Lower leg skin (tissue), 3 donors: Measurements from ENCODE around the gene KRTAP10-4.

ENCODE experiments used
- POLR2A ChIP-seq, 2 donors: fragments of 450-650 bp; IDR thresholded peaks; one replicate each; pipeline ENCODE4 v1.6.1; 2016 to 2017; ENCODE audit warnings: antibody characterized with exemption in 2 of 2, mild to moderate bottlenecking in 1 of 2, moderate library complexity in 1 of 2
- TF ChIP-seq, protein P1 (sequence below), 3 donors: fragments of 450-650 bp; IDR thresholded peaks; one replicate each; pipeline ENCODE4 v1.5.1; 2016; ENCODE audit warnings: antibody characterized with exemption in 3 of 3, mild to moderate bottlenecking in 3 of 3, moderate library complexity in 2 of 3

DNA sequence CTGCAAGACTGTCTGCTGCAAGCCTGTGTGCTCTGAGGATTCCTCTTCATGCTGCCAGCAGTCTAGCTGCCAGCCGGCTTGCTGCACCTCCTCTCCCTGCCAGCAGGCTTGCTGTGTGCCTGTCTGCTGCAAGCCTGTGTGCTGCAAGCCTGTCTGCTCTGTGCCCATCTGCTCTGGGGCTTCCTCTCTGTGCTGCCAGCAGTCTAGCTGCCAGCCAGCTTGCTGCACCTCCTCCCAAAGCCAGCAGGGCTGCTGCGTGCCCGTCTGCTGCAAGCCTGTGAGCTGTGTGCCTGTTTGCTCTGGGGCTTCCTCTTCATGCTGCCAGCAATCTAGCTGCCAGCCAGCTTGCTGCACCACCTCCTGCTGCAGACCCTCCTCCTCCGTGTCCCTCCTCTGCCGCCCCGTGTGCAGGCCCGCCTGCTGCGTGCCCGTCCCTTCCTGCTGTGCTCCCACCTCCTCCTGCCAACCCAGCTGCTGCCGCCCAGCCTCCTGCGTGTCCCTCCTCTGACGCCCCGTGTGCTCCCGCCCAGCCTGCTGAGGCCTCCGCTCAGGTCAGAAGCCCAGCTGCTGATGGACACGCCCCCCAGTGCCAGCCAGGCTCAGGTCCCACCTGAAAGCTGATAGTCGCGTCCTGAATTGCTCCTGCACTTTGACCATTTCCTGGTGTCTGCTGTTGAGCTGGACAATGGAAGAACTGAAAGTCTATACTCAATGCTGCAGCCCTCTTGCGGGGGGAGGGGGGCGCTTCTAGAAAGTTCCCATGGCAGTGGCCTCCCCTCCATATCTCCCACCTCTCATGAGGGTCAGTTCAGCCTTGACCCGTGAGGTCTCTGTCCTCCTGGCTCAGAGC lies 1.2 kb downstream of the KRTAP10-4 start:
- TF ChIP-seq, protein P1, sequence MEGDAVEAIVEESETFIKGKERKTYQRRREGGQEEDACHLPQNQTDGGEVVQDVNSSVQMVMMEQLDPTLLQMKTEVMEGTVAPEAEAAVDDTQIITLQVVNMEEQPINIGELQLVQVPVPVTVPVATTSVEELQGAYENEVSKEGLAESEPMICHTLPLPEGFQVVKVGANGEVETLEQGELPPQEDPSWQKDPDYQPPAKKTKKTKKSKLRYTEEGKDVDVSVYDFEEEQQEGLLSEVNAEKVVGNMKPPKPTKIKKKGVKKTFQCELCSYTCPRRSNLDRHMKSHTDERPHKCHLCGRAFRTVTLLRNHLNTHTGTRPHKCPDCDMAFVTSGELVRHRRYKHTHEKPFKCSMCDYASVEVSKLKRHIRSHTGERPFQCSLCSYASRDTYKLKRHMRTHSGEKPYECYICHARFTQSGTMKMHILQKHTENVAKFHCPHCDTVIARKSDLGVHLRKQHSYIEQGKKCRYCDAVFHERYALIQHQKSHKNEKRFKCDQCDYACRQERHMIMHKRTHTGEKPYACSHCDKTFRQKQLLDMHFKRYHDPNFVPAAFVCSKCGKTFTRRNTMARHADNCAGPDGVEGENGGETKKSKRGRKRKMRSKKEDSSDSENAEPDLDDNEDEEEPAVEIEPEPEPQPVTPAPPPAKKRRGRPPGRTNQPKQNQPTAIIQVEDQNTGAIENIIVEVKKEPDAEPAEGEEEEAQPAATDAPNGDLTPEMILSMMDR (IDR thresholded peaks at IDR 0.05), result no peak
- no peak for TF ChIP-seq POLR2A (IDR thresholded peaks at IDR 0.05)
